ENCODE results near the gene RAB10.
"Not testable (repeated sequence)": the region's sequence is repeated elsewhere in the genome, so short reads cannot be mapped to it uniquely, and the experiment has no call there.

RAB10 gene

DNA sequence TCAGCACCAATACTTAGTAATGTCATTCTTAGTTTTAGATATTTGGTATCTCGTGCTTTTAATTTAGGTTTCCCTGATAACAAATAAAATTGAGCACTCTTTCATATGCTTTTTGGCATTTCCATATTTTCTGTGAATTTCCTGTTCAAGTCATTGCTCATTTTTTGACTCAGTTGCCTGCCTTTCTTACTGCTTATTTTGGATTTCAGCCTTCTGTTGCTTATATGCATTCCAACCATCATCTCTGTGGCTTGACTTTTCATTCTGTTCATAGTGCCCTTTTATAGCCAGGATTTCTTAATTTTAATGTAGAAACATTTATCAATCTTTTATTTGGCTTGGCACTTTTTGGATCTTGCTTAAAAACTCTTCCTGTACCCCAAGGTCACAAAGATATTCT, 37.0 kb upstream of the RAB10 start:
- H3K4me3 ChIP-seq (ENCODE audit: low read depth, low read length), result no peak overlapping the region
- TF ChIP-seq, protein P1, sequence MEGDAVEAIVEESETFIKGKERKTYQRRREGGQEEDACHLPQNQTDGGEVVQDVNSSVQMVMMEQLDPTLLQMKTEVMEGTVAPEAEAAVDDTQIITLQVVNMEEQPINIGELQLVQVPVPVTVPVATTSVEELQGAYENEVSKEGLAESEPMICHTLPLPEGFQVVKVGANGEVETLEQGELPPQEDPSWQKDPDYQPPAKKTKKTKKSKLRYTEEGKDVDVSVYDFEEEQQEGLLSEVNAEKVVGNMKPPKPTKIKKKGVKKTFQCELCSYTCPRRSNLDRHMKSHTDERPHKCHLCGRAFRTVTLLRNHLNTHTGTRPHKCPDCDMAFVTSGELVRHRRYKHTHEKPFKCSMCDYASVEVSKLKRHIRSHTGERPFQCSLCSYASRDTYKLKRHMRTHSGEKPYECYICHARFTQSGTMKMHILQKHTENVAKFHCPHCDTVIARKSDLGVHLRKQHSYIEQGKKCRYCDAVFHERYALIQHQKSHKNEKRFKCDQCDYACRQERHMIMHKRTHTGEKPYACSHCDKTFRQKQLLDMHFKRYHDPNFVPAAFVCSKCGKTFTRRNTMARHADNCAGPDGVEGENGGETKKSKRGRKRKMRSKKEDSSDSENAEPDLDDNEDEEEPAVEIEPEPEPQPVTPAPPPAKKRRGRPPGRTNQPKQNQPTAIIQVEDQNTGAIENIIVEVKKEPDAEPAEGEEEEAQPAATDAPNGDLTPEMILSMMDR (IDR thresholded peaks at IDR 0.05; ENCODE audit: insufficient read depth, low read depth, low read length, missing control alignments), result no peak
- no peak for DNase-seq (ENCODE audit: low read depth)

GRCh38 chr2:25998816-25999383, 35.0 kb upstream of the RAB10 start:
- not testable (repeated sequence) for DNase-seq (ENCODE audit: low read depth); H3K4me3 ChIP-seq (ENCODE audit: low read depth, low read length)

- DNase-seq (ENCODE audit: low read depth); H3K4me3 ChIP-seq (ENCODE audit: low read depth, low read length): not testable (repeated sequence)
Observed at GRCh38 chr2:25999406-25999805, 34.5 kb upstream of the RAB10 start.

DNA sequence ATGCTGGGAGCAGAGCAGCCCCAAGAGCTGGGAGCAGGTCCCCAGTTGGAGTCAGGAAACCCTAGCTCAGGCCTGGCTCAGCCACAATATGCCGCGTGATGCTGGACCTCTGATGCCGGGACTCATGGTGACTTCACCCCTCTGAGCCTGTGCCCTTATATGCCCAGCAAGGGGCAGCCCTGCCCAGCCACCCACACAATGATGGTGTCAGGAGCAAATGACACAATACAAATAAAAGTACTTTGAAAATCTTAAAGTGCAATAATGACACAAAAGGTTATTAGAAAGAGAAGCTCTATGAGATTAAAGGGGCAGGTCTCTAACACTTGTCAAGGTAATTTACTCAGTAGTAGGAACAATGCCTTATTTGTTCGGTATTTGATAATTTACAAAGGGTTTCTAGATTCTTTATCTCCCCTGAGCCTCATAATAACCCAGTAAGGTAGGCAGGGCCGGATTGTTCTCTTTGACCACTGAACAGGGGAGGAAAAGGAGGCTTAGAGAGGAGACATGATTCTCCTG, 33.3 kb upstream of the RAB10 start:
- TF ChIP-seq, protein P1 (IDR thresholded peaks at IDR 0.05; ENCODE audit: insufficient read depth, low read depth, low read length, missing control alignments), result no peak
- DNase-seq (ENCODE audit: low read depth), result no peak
- no peak overlapping the region for H3K4me3 ChIP-seq (ENCODE audit: low read depth, low read length)

DNA sequence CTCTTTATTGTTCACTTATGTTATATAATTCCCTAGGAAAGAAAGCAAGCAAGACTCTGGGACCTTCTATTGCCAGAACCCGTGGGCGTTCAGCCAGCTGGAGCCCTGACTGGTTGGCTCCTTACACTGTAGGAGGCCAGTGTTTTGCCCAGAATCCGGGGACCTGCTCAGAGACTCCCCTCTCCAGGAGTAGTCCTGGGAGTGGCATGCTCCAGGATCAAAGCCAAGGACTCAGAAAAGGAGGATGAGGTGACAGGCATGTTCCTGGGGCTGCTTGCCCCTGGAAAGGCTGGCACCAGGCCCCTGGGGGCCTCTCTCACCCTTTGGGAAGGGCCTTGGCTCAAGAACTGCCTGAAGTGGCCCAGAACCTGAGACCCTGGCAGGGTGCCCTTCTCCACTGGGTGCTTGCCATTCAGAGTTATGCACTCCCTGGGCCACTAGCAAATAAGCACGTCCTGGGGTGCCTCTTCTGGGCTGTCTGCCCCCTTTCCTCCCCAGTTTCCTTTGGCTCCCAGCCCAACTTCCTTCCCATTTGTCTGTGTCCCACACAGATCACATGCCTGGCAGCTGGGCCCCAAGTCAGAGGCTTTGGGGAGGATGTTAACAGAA, 32.0 kb upstream of the RAB10 start:
- no peak for DNase-seq (ENCODE audit: low read depth)
- TF ChIP-seq, protein P1 (IDR thresholded peaks at IDR 0.05; ENCODE audit: insufficient read depth, low read depth, low read length, missing control alignments), result no peak
- no peak overlapping the region for H3K4me3 ChIP-seq (ENCODE audit: low read depth, low read length)

- TF ChIP-seq, protein P1 (IDR thresholded peaks at IDR 0.05; ENCODE audit: insufficient read depth, low read depth, low read length, missing control alignments), result no peak
- no peak overlapping the region for H3K4me3 ChIP-seq (ENCODE audit: low read depth, low read length)
- peak; percentile 30 for DNase-seq (ENCODE audit: low read depth)
Observed at GRCh38 chr2:26002632-26003310, 31.1 kb upstream of the RAB10 start.

- DNase-seq (ENCODE audit: low read depth), result no peak
- TF ChIP-seq, protein P1 (IDR thresholded peaks at IDR 0.05; ENCODE audit: insufficient read depth, low read depth, low read length, missing control alignments), result no peak
- no peak overlapping the region for H3K4me3 ChIP-seq (ENCODE audit: low read depth, low read length)
Observed at GRCh38 chr2:26008095-26008494, 25.8 kb upstream of the RAB10 start.
